ENCODE data around the gene PARD6A. TPM values are rescaled to one million over a fixed set of nuclear protein-coding genes. Genes with fewer than 3 reads are reported as not detected.
A peak's percentile ranks its signal among the peaks of the same experiment; 100 is the strongest.

PARD6A gene
- total and polyA plus RNA-seq, 5 donors from 2014 or later: 6.2 to 19.9 (median 17.9) TPM

DNA sequence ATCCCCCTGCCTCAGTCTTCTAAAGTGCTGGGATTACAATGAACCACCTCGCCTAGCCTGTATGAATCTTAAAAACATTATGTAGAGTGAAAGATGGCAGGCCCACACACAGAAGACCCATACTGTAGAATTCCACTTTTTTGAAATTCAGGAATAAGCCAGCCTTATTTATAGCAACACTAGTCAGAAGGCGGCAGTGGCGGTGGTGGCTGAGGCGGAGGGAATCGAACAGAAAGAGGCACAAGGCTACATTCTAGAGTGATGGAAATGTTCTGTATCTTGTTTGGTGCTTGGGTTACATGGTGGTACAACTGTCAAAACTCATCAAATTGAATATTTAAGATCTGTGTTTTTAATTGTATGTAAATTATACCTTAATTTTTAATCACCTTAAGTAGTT lies 47.0 kb downstream of the PARD6A start:
- H3K4me3 ChIP-seq (ENCODE audit: low read depth, low read length): no peak overlapping the region
- H3K27ac Mint-ChIP-seq: peak overlapping the region in 2 of 3 donors; percentile 13 to 38
- H3K9me3 Mint-ChIP-seq: no peaks in the 10 kb centered on the region
- H3K27me3 ChIP-seq (ENCODE audit: control insufficient read depth, insufficient read depth, low read length): no peaks in the 10 kb centered on the region
- no peak overlapping the region for H3K4me3 Mint-ChIP-seq
- H3K36me3 Mint-ChIP-seq: peaks cover 6% of the 10 kb centered on the region
- no peak for DNase-seq
- no peak for ATAC-seq (ENCODE audit: low read depth in 2 of 2)
- H3K4me1 ChIP-seq (ENCODE audit: control insufficient read depth, insufficient read depth, low read length, poor library complexity, severe bottlenecking): peaks cover 10% of the 10 kb centered on the region
- H3K27ac ChIP-seq (ENCODE audit: insufficient read depth, low read length, poor library complexity, severe bottlenecking): no peak overlapping the region
- no peaks in the 10 kb centered on the region for H3K27me3 Mint-ChIP-seq
- H3K9me3 ChIP-seq (ENCODE audit: control insufficient read depth in 2 of 2, low read length in 2 of 2): no peaks in the 10 kb centered on the region
- no peaks in the 10 kb centered on the region for H3K36me3 ChIP-seq (ENCODE audit: control insufficient read depth, insufficient read depth, low read length)
- H3K4me1 Mint-ChIP-seq: peaks cover 26 to 43% (median 32%) of the 10 kb centered on the region in 4 donors

DNA sequence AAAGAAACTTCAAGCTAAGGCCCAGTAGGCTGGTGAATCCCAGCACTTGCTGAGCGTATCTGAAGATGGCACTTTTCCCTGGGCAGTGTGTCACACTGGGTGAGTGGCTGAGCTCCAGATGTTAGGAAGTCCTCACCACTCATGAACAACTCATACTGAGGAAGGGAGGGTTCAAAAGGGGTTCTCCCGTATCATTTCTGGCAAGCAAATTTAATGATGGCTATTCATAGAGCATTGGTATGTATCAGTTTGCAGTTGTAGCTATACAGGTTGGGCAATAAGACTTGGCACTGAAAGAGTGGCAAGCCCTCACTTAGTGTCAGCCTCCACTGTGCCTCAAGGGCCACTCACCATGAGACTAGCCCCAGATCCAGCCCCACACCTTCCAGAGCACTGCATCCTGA lies 47.6 kb downstream of the PARD6A start:
- peak overlapping the region in 1 of 3 donors; percentile 59 for H3K27ac Mint-ChIP-seq
- H3K9me3 Mint-ChIP-seq: no peaks in the 10 kb centered on the region

DNA sequence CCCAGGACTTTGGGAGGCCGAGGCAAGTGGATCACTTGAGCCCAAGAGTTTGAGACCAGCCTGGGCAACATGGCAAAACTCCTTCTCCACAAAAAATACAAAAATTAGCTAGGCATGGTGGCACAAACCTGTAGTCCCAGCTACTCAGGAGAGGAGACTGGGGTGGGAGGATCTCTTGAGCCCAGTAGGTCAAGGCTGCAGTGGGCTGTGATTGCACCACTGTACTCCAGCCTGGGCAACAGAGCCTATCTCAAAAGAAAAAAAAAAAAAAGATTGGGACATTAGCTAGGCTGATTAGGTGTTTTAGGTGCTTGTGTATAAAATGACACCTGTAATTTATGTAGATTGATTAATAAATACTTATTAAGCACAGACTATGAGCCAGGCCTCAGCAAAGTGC lies 48.3 kb downstream of the PARD6A start:
- Histone ChIP-seq H3K4me3 (ENCODE audit: low read depth, low read length) (no peak overlapping the region), H3K9me3 (ENCODE audit: control insufficient read depth in 2 of 2, low read length in 2 of 2) (no peaks in the 10 kb centered on the region), H3K27ac (ENCODE audit: insufficient read depth, low read length, poor library complexity, severe bottlenecking) (no peak overlapping the region), H3K36me3 (ENCODE audit: control insufficient read depth, insufficient read depth, low read length) (no peaks in the 10 kb centered on the region), H3K4me1 (ENCODE audit: control insufficient read depth, insufficient read depth, low read length, poor library complexity, severe bottlenecking) (peaks cover 2% of the 10 kb centered on the region), H3K27me3 (ENCODE audit: control insufficient read depth, insufficient read depth, low read length) (no peaks in the 10 kb centered on the region)
- Mint-ChIP-seq H3K27ac (peak overlapping the region in 1 of 3 donors; percentile 52), H3K36me3 (peaks cover 6% of the 10 kb centered on the region), H3K9me3 (no peaks in the 10 kb centered on the region), H3K27me3 (no peaks in the 10 kb centered on the region), H3K4me1 (peaks cover 18 to 40% (median 27%) of the 10 kb centered on the region in 4 donors), H3K4me3 (no peak overlapping the region)
- DNase-seq: no peak
- ATAC-seq (ENCODE audit: low read depth in 2 of 2): no peak

More for the DNA sequence above, 47.6 kb downstream of the PARD6A start:
- Mint-ChIP-seq H3K36me3 (peaks cover 6% of the 10 kb centered on the region), H3K4me3 (no peak overlapping the region), H3K27me3 (no peaks in the 10 kb centered on the region), H3K4me1 (peaks cover 24 to 42% (median 29%) of the 10 kb centered on the region in 4 donors)
- no peaks in the 10 kb centered on the region for H3K27me3 ChIP-seq (ENCODE audit: control insufficient read depth, insufficient read depth, low read length)
- H3K9me3 ChIP-seq (ENCODE audit: control insufficient read depth in 2 of 2, low read length in 2 of 2): no peaks in the 10 kb centered on the region
- ATAC-seq (ENCODE audit: low read depth in 2 of 2) (no peak), DNase-seq (no peak)
- peaks cover 8% of the 10 kb centered on the region for H3K4me1 ChIP-seq (ENCODE audit: control insufficient read depth, insufficient read depth, low read length, poor library complexity, severe bottlenecking)
- H3K36me3 ChIP-seq (ENCODE audit: control insufficient read depth, insufficient read depth, low read length): no peaks in the 10 kb centered on the region
- no peak overlapping the region for H3K27ac ChIP-seq (ENCODE audit: insufficient read depth, low read length, poor library complexity, severe bottlenecking)
- no peak overlapping the region for H3K4me3 ChIP-seq (ENCODE audit: low read depth, low read length)

DNA sequence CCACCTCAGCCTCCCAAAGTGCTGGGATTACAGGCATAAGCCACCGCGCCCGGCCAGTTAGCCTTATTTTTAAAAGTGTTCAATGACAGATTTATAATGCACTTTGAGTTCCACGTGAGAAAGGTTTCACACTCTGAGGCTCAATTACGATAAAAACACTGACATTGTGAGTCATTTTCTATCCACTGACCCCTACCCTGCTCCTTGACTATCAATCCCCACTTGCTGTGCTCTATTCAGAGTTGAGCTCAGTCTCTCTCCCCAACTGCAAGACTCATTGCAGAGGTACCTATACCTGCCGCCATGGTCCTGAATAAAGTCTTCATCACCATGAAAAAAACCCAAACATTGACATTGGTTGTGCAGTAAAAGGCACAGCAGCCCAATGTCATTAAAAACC lies 49.8 kb downstream of the PARD6A start:
- ATAC-seq (ENCODE audit: low read depth in 2 of 2) (no peak), DNase-seq (no peak)
- no peaks in the 10 kb centered on the region for H3K27me3 ChIP-seq (ENCODE audit: control insufficient read depth, insufficient read depth, low read length)
- no peak overlapping the region for H3K4me3 ChIP-seq (ENCODE audit: low read depth, low read length)
- no peak overlapping the region for H3K4me3 Mint-ChIP-seq
- H3K27ac ChIP-seq (ENCODE audit: insufficient read depth, low read length, poor library complexity, severe bottlenecking): no peak overlapping the region
- H3K27me3 Mint-ChIP-seq: no peaks in the 10 kb centered on the region
- H3K27ac Mint-ChIP-seq: peak overlapping the region in 1 of 3 donors; percentile 89
- H3K4me1 ChIP-seq (ENCODE audit: control insufficient read depth, insufficient read depth, low read length, poor library complexity, severe bottlenecking): no peaks in the 10 kb centered on the region
- H3K9me3 Mint-ChIP-seq: no peaks in the 10 kb centered on the region
- peaks cover 6% of the 10 kb centered on the region for H3K36me3 Mint-ChIP-seq
- H3K4me1 Mint-ChIP-seq: peaks cover 18 to 37% (median 22%) of the 10 kb centered on the region in 4 donors
- no peaks in the 10 kb centered on the region for H3K9me3 ChIP-seq (ENCODE audit: control insufficient read depth in 2 of 2, low read length in 2 of 2)
- H3K36me3 ChIP-seq (ENCODE audit: control insufficient read depth, insufficient read depth, low read length): no peaks in the 10 kb centered on the region

Other genes with a start within 250 kb of the PARD6A start
- not detected for gene ZDHHC1, start 244.5 kb upstream of the PARD6A start, total RNA-seq
- under 1 TPM in 1 of 4 donors, not detected in 3; 0.60 TPM for gene ZDHHC1, start 244.5 kb upstream of the PARD6A start, polyA plus RNA-seq
- gene HSD11B2, start 229.8 kb upstream of the PARD6A start, total RNA-seq: not detected
- gene HSD11B2, start 229.8 kb upstream of the PARD6A start, polyA plus RNA-seq: not detected
- gene ATP6V0D1, start 179.8 kb upstream of the PARD6A start, total RNA-seq: 92.5 TPM
- 100 to 1,000 TPM; 119 to 141 (median 133) TPM for gene ATP6V0D1, start 179.8 kb upstream of the PARD6A start, polyA plus RNA-seq
- not detected for gene AGRP, start 177.4 kb upstream of the PARD6A start, total RNA-seq
- not detected for gene AGRP, start 177.4 kb upstream of the PARD6A start, polyA plus RNA-seq
- gene RIPOR1, start 132.1 kb upstream of the PARD6A start, total RNA-seq: 16.6 TPM
- 1 to 10 TPM in 3 of 4 donors, under 1 TPM in 1; 0.91 to 3.1 (median 2.1) TPM for gene RIPOR1, start 132.1 kb upstream of the PARD6A start, polyA plus RNA-seq
- gene CTCF, start 98.4 kb upstream of the PARD6A start, total RNA-seq: 63.6 TPM
- 10 to 100 TPM; 44.5 to 80.2 (median 52.9) TPM for gene CTCF, start 98.4 kb upstream of the PARD6A start, polyA plus RNA-seq
- gene CARMIL2, start 15.8 kb upstream of the PARD6A start, total RNA-seq: 156 TPM
- 10 to 100 TPM in 3 of 4 donors, 1 to 10 TPM in 1; 9.2 to 20.7 (median 12.9) TPM for gene CARMIL2, start 15.8 kb upstream of the PARD6A start, polyA plus RNA-seq
- 28.7 TPM for gene ACD, start 700 bp upstream of the PARD6A start, total RNA-seq
- gene ACD, start 700 bp upstream of the PARD6A start, polyA plus RNA-seq: 10 to 100 TPM; 29.5 to 36.7 (median 32.5) TPM
- 2.4 TPM for gene ENKD1, start 5.8 kb downstream of the PARD6A start, total RNA-seq
- gene ENKD1, start 5.8 kb downstream of the PARD6A start, polyA plus RNA-seq: 1 to 10 TPM in 3 of 4 donors, under 1 TPM in 1; 0.65 to 2.9 (median 1.5) TPM
- 3.2 TPM for gene C16orf86, start 5.9 kb downstream of the PARD6A start, total RNA-seq
- gene C16orf86, start 5.9 kb downstream of the PARD6A start, polyA plus RNA-seq: 1 to 10 TPM; 3.9 to 6.8 (median 6.0) TPM
- gene GFOD2, start 58.4 kb downstream of the PARD6A start, total RNA-seq: 11.2 TPM
- gene GFOD2, start 58.4 kb downstream of the PARD6A start, polyA plus RNA-seq: 10 to 100 TPM in 3 of 4 donors, 1 to 10 TPM in 1; 9.0 to 12.1 (median 11.6) TPM
- 29.4 TPM for gene RANBP10, start 145.6 kb downstream of the PARD6A start, total RNA-seq
- gene RANBP10, start 145.6 kb downstream of the PARD6A start, polyA plus RNA-seq: 10 to 100 TPM in 1 of 4 donors, 1 to 10 TPM in 3; 7.3 to 10.0 (median 8.0) TPM
- 0.39 TPM for gene TSNAXIP1, start 145.9 kb downstream of the PARD6A start, total RNA-seq
- gene TSNAXIP1, start 145.9 kb downstream of the PARD6A start, polyA plus RNA-seq: not detected
- 32.2 TPM for gene THAP11, start 181.4 kb downstream of the PARD6A start, total RNA-seq
- 100 to 1,000 TPM; 132 to 166 (median 141) TPM for gene THAP11, start 181.4 kb downstream of the PARD6A start, polyA plus RNA-seq
- 48.5 TPM for gene NUTF2, start 186.0 kb downstream of the PARD6A start, total RNA-seq
- gene NUTF2, start 186.0 kb downstream of the PARD6A start, polyA plus RNA-seq: 100 to 1,000 TPM; 115 to 158 (median 131) TPM
- gene CENPT, start 186.7 kb downstream of the PARD6A start, total RNA-seq: 79.9 TPM
- 10 to 100 TPM; 13.5 to 17.1 (median 14.6) TPM for gene CENPT, start 186.7 kb downstream of the PARD6A start, polyA plus RNA-seq
- gene EDC4, start 212.1 kb downstream of the PARD6A start, total RNA-seq: 103 TPM
- gene EDC4, start 212.1 kb downstream of the PARD6A start, polyA plus RNA-seq: 10 to 100 TPM; 24.7 to 42.3 (median 33.8) TPM
- gene NRN1L, start 223.9 kb downstream of the PARD6A start, total RNA-seq: 2.7 TPM
- under 1 TPM in 2 of 4 donors, not detected in 2; 0.37 to 0.65 TPM for gene NRN1L, start 223.9 kb downstream of the PARD6A start, polyA plus RNA-seq
- gene PSKH1, start 232.3 kb downstream of the PARD6A start, total RNA-seq: 14.3 TPM
- 10 to 100 TPM; 16.1 to 25.3 (median 23.3) TPM for gene PSKH1, start 232.3 kb downstream of the PARD6A start, polyA plus RNA-seq